Upper lobe of right lung (tissue), 1 donor: Measurements from ENCODE around the gene FOXD1. TPM values are rescaled to one million over a fixed set of nuclear protein-coding genes. Genes with fewer than 3 reads are reported as not detected.

ENCODE experiments used
- ATAC-seq: fragments of 200-7000 bp; cut with Tn5 transposase; one replicate; pipeline ENCODE4 v1.9.1; 2020; ENCODE audit warnings: mild to moderate bottlenecking, moderate library complexity
- DNase-seq: peaks from one replicate; pipeline ENCODE4 v3.0.0-alpha.2; 2020
- H3K27ac ChIP-seq: fragments of 200-600 bp; one replicate; pipeline ENCODE4 v1.8.0; 2022
- H3K27me3 ChIP-seq: fragments of 200-600 bp; one replicate; pipeline ENCODE4 v1.8.0; 2022; ENCODE audit warnings: mild to moderate bottlenecking
- H3K36me3 ChIP-seq: fragments of 200-600 bp; one replicate; pipeline ENCODE4 v1.8.0; 2022
- H3K4me1 ChIP-seq: fragments of 200-600 bp; one replicate; pipeline ENCODE4 v1.8.0; 2022
- H3K4me3 ChIP-seq: fragments of 200-600 bp; one replicate; pipeline ENCODE4 v1.8.0; 2022; ENCODE audit warnings: mild to moderate bottlenecking
- H3K9me3 ChIP-seq: fragments of 200-600 bp; one replicate; pipeline ENCODE4 v1.8.0; 2022
- intact Hi-C: fragments of 100-400 bp; cut with DNase I; formaldehyde crosslinking; loops from one replicate; pipeline ENCODE4 v1.11.0; 2022
- total RNA-seq: library from RNA; stranded (reverse); fragmentation: NEBNext Ultra II Directional; extraction: Animal tissue kit (Norgen Biotek cat#: 25700); gene quantifications from one replicate; pipeline ENCODE4 v1.2.1, GENCODE V29; 2021
- TF ChIP-seq, protein P1 (sequence below): fragments of 200-600 bp; IDR thresholded peaks from one replicate; pipeline ENCODE4 v1.8.0; 2022; ENCODE audit warnings: antibody characterized with exemption
- donor health status: DM: no; HTN: yes; CAD: no; lungs with severe emphysema.

FOXD1 gene
- total RNA-seq, 1 donor from 2014 or later: 1.2 TPM

DNA sequence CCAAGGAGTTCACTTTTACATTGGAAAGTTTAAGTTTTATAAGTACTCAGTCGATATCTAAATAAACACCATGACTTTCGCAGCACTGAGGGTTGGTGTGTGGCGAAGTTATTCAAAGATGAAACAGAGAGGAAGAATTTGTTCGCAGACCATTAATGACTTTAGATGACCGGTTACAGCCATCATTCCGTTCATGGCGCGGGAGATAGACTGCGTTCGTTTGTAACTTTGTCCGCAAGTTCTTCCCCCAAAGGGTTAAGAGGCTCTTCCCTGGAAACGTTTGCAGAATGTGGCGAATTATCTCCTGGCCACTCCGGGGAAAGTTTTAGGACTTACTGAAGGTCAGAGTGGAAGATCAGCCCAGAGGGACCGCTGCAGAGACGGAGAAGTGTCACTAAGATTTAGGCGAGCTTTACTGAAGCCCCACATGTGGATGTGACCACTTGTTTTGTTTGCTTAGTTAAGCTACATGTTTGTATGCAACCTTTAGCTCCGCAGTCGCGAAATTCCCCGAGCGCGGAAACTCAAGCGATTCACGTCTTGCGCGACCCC lies 2.2 kb upstream of the FOXD1 start:
- TF ChIP-seq, protein P1, sequence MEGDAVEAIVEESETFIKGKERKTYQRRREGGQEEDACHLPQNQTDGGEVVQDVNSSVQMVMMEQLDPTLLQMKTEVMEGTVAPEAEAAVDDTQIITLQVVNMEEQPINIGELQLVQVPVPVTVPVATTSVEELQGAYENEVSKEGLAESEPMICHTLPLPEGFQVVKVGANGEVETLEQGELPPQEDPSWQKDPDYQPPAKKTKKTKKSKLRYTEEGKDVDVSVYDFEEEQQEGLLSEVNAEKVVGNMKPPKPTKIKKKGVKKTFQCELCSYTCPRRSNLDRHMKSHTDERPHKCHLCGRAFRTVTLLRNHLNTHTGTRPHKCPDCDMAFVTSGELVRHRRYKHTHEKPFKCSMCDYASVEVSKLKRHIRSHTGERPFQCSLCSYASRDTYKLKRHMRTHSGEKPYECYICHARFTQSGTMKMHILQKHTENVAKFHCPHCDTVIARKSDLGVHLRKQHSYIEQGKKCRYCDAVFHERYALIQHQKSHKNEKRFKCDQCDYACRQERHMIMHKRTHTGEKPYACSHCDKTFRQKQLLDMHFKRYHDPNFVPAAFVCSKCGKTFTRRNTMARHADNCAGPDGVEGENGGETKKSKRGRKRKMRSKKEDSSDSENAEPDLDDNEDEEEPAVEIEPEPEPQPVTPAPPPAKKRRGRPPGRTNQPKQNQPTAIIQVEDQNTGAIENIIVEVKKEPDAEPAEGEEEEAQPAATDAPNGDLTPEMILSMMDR: no peak
- ATAC-seq (no peak), DNase-seq (no peak)
- H3K27ac ChIP-seq: no peak overlapping the region
- peaks cover 17% of the 10 kb centered on the region for H3K4me1 ChIP-seq
- H3K27me3 ChIP-seq: peaks cover 82% of the 10 kb centered on the region
- H3K4me3 ChIP-seq: no peak overlapping the region
- intact Hi-C loops: loop anchor here (10.0 kb wide), 1 partner anchor 236 kb away; no protein-coding TSS in a partner anchor
- no peaks in the 10 kb centered on the region for H3K36me3 ChIP-seq
- no peaks in the 10 kb centered on the region for H3K9me3 ChIP-seq

- Histone ChIP-seq H3K9me3 (no peaks in the 10 kb centered on the region), H3K27ac (no peak overlapping the region), H3K4me1 (peaks cover 17% of the 10 kb centered on the region), H3K4me3 (no peak overlapping the region), H3K36me3 (no peaks in the 10 kb centered on the region), H3K27me3 (peaks cover 82% of the 10 kb centered on the region)
- ATAC-seq: no peak
- TF ChIP-seq, protein P1: no peak
- DNase-seq: no peak
- intact Hi-C loops: loop anchor here (10.0 kb wide), 1 partner anchor 235 kb away; no protein-coding TSS in a partner anchor
These were observed 1.6 kb upstream of the FOXD1 start for GRCh38 chr5:73450137-73450536.

- Histone ChIP-seq H3K9me3 (no peaks in the 10 kb centered on the region), H3K36me3 (no peaks in the 10 kb centered on the region), H3K4me1 (peaks cover 17% of the 10 kb centered on the region), H3K27me3 (peaks cover 85% of the 10 kb centered on the region), H3K4me3 (peak overlapping the region; percentile 47), H3K27ac (no peak overlapping the region)
- peak; percentile 4 for ATAC-seq
- TF ChIP-seq, protein P1: no peak
- DNase-seq: peak; percentile 63
- intact Hi-C loops: no loop called here
These were observed 781 bp downstream of the FOXD1 start for GRCh38 chr5:73447530-73448462.

GRCh38 chr5:73446631-73447529 lies 1.7 kb downstream of the FOXD1 start:
- TF ChIP-seq, protein P1: no peak
- intact Hi-C loops: no loop called here
- no peak for ATAC-seq
- Histone ChIP-seq H3K4me1 (peaks cover 17% of the 10 kb centered on the region), H3K27me3 (peaks cover 85% of the 10 kb centered on the region), H3K9me3 (no peaks in the 10 kb centered on the region), H3K36me3 (no peaks in the 10 kb centered on the region), H3K27ac (no peak overlapping the region), H3K4me3 (peak overlapping the region; percentile 29)
- no peak for DNase-seq
